K562 (cell line): ENCODE results near the gene HMBS. TPM values are rescaled to one million over a fixed set of nuclear protein-coding genes. Genes with fewer than 3 reads are reported as not detected.

Experiments used
- ATF7 ChIP-seq: fragments of 450-650 bp; IDR thresholded peaks from 2 replicates; pipeline ENCODE4 v1.7.1; 2014; ENCODE audit warnings: mild to moderate bottlenecking, moderate library complexity
- BMI1 ChIP-seq: fragments of 150-350 bp; IDR thresholded peaks from 2 replicates; pipeline ENCODE4 v1.6.1; 2014; ENCODE audit warnings: low read length
- HDAC8 ChIP-seq: fragments of 450-650 bp; IDR thresholded peaks from 2 replicates; pipeline ENCODE4 v1.6.1; 2016; ENCODE audit warnings: mild to moderate bottlenecking, missing genetic modification characterization, moderate library complexity, missing compliant biosample characterization
- JUNB ChIP-seq: fragments of 450-650 bp; formaldehyde crosslinking; conservative IDR thresholded peaks from 2 replicates; pipeline ENCODE4 v1.4.0; 2020; ENCODE audit warnings: mild to moderate bottlenecking
- KDM1A ChIP-seq, 2 experiments: fragments of 450-650 bp; IDR thresholded peaks; 2 replicates each; pipeline ENCODE4 v1.6.1; 2016; ENCODE audit warnings: mild to moderate bottlenecking in 2 of 2
- MECOM ChIP-seq: fragments of 250-450 bp; sonication (Bioruptor Pico); IDR thresholded peaks from 2 replicates; pipeline ENCODE4 v1.8.0; 2022; ENCODE audit warnings: inconsistent platforms
- MYC ChIP-seq, 2 experiments: fragments of 250-450 bp in 1 of 2; sonication (Bioruptor Pico) in 1 of 2; IDR thresholded peaks; 2 replicates each; pipeline versions ENCODE4 v1.5.1 to v1.6.1; 2012 to 2021; ENCODE audit warnings: low read depth in 2 of 2, borderline replicate concordance in 1 of 2, improper control_type of control experiment in 1 of 2, low read length in 1 of 2, mild to moderate bottlenecking in 1 of 2, moderate library complexity in 1 of 2
- PHF21A ChIP-seq: fragments of 450-650 bp; IDR thresholded peaks from 2 replicates; pipeline ENCODE4 v1.6.1; 2017; ENCODE audit warnings: low read depth, borderline replicate concordance
- RBM34 ChIP-seq: fragments of 200-400 bp; formaldehyde crosslinking; IDR thresholded peaks from 2 replicates; pipeline ENCODE4 v1.6.1; 2018; ENCODE audit warnings: low read length, borderline replicate concordance; ENCODE audit not compliant: insufficient read depth
- RFX7 ChIP-seq: fragments of 250-450 bp; sonication (Bioruptor Pico); IDR thresholded peaks from 2 replicates; pipeline ENCODE4 v1.5.1; 2021; ENCODE audit warnings: mild to moderate bottlenecking
- ZNF217 ChIP-seq: sonication (generic); formaldehyde crosslinking; IDR thresholded peaks from 2 replicates; pipeline ENCODE4 v1.8.0; 2022; ENCODE audit warnings: mild to moderate bottlenecking, missing genetic modification reagents
- polyA plus RNA-seq, 8 experiments: library from polyadenylated mRNA; depleted of rRNA in 4 of 8; stranded (reverse) in 5 of 8; unstranded in 3 of 8; fragments of >200 nt; fragmentation: Nextera tagmentation in 2 of 8; fragmentation: Illumina TruSeq in 1 of 8; extraction: Ambion mirVana in 2 of 8; extraction: Trizol in 1 of 8; gene quantifications; 2 replicates each; pipeline versions ENCODE4 v1.2.1 to v1.2.3, GENCODE V29; 2011 to 2014; ENCODE audit warnings: inconsistent platforms in 1 of 8, missing spikeins in 1 of 8
- total RNA-seq, 7 experiments: library from RNA; depleted of rRNA in 6 of 7; stranded (reverse); fragments of >200 nt in 6 of 7; fragmentation: Illumina TruSeq in 2 of 7; extraction: Trizol in 2 of 7; gene quantifications; 2 replicates each; pipeline versions ENCODE4 v1.2.1 to v1.2.3, GENCODE V29; 2011 to 2021; ENCODE audit warnings: low replicate concordance in 1 of 7
- TF ChIP-seq, protein P1 (sequence below): fragments of 450-650 bp; IDR thresholded peaks from 2 replicates; pipeline ENCODE4 v1.6.1; 2016; ENCODE audit warnings: low read depth
- TF ChIP-seq, protein P2 (sequence below): sonication (generic); formaldehyde crosslinking; IDR thresholded peaks from 2 replicates; pipeline ENCODE4 v1.8.0; 2022; ENCODE audit warnings: mild to moderate bottlenecking, missing genetic modification reagents
- TF ChIP-seq, protein P3 (sequence below): fragments of 200-800 bp; sonication (Bioruptor generic); IDR thresholded peaks from 2 replicates; pipeline ENCODE4 v1.6.1; 2017; ENCODE audit warnings: missing genetic modification characterization, missing compliant biosample characterization

Gene HMBS
- total and polyA plus RNA-seq, 9 of the 15 experiments (the other 6 are each of a cell fraction or from before 2014, with no cell fraction given), result 56.9 to 385 (median 286) TPM

DNA sequence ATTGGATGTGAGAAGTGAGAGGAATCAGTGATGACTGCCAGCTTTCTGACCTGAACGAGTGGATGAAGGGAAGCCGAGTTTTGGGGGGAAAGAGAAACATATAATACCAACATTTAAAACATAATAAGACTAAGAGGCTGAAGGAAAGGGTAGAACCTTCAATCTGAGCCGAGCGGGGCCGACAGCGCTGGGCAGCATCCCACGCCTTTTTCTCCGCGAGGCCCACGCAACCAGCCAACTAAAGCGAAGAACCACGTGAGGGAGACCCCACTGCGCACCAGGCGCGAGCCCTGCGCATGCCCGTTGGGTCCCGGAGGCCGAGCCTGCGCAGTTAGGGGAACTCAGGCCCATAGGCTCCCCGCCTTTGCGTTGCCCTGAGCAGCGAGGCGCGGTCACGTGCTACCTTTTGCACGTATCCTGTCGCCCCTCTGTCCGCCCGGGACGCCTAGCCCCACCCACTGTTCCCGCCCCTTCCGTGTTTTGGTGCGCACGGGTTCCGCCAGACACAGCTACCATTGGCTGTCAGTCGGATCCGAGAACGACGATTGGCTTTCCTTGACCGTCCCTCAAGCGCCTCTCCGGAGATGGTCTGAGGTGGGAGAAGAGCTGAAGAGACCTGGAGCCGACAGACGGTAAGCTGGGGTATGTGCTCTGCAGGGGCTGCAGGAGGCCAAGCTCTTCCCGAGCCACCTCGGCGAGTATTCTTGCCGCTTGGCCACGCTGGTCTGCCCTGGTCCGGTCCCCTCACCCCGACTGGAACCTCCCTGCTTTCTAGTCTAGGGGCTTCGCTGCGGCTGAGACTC, 36.5 kb downstream of the HMBS start, which contains the start of gene HINFP (continued):
- TF ChIP-seq, protein P1, sequence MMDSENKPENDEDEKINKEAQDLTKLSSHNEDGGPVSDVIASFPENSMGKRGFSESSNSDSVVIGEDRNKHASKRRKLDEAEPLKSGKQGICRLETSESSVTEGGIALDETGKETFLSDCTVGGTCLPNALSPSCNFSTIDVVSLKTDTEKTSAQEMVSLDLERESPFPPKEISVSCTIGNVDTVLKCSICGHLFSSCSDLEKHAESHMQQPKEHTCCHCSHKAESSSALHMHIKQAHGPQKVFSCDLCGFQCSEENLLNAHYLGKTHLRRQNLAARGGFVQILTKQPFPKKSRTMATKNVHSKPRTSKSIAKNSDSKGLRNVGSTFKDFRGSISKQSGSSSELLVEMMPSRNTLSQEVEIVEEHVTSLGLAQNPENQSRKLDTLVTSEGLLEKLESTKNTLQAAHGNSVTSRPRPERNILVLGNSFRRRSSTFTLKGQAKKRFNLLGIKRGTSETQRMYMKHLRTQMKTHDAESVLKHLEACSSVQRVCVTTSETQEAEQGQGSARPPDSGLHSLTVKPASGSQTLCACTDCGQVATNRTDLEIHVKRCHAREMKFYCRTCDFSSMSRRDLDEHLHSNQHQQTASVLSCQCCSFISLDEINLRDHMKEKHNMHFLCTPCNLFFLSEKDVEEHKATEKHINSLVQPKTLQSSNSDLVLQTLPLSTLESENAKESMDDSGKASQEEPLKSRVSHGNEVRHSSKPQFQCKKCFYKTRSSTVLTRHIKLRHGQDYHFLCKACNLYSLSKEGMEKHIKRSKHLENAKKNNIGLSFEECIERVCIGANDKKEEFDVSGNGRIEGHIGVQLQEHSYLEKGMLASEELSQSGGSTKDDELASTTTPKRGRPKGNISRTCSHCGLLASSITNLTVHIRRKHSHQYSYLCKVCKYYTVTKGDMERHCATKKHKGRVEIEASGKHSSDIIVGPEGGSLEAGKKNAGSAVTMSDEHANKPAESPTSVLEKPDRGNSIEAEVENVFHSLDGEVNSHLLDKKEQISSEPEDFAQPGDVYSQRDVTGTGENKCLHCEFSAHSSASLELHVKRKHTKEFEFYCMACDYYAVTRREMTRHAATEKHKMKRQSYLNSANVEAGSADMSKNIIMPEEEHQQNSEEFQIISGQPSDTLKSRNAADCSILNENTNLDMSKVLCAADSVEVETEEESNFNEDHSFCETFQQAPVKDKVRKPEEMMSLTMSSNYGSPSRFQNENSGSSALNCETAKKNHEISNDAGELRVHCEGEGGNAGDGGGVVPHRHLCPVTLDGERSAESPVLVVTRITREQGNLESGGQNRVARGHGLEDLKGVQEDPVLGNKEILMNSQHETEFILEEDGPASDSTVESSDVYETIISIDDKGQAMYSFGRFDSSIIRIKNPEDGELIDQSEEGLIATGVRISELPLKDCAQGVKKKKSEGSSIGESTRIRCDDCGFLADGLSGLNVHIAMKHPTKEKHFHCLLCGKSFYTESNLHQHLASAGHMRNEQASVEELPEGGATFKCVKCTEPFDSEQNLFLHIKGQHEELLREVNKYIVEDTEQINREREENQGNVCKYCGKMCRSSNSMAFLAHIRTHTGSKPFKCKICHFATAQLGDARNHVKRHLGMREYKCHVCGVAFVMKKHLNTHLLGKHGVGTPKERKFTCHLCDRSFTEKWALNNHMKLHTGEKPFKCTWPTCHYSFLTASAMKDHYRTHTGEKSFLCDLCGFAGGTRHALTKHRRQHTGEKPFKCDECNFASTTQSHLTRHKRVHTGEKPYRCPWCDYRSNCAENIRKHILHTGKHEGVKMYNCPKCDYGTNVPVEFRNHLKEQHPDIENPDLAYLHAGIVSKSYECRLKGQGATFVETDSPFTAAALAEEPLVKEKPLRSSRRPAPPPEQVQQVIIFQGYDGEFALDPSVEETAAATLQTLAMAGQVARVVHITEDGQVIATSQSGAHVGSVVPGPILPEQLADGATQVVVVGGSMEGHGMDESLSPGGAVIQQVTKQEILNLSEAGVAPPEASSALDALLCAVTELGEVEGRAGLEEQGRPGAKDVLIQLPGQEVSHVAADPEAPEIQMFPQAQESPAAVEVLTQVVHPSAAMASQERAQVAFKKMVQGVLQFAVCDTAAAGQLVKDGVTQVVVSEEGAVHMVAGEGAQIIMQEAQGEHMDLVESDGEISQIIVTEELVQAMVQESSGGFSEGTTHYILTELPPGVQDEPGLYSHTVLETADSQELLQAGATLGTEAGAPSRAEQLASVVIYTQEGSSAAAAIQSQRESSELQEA, result peak; percentile 29; the same call in 1 of the 2 replicates
- TF ChIP-seq ATF7 (peak; percentile 67), MYC (IDR thresholded peaks at IDR 0.05; ENCODE audit: low read depth, low read length) (peak; percentile 90), MYC (CRISPR knock-in tag; IDR thresholded peaks at IDR 0.05; ENCODE audit: borderline replicate concordance, low read depth) (0 out of 2 replicates have a peak, but pooled peaks have one; percentile 57), RBM34 (no peak), KDM1A (IDR thresholded peaks at IDR 0.05) (no peak), JUNB (CRISPR knock-in tag) (no peak), RFX7 (no peak), HDAC8 (tag) (peak; percentile 22; the same call in 1 of the 2 replicates), BMI1 (no peak), ZNF217 (peak; percentile 26; the same call in 1 of the 2 replicates), MECOM (CRISPR knock-in tag) (no peak), PHF21A (no peak)
- TF ChIP-seq, protein P2, sequence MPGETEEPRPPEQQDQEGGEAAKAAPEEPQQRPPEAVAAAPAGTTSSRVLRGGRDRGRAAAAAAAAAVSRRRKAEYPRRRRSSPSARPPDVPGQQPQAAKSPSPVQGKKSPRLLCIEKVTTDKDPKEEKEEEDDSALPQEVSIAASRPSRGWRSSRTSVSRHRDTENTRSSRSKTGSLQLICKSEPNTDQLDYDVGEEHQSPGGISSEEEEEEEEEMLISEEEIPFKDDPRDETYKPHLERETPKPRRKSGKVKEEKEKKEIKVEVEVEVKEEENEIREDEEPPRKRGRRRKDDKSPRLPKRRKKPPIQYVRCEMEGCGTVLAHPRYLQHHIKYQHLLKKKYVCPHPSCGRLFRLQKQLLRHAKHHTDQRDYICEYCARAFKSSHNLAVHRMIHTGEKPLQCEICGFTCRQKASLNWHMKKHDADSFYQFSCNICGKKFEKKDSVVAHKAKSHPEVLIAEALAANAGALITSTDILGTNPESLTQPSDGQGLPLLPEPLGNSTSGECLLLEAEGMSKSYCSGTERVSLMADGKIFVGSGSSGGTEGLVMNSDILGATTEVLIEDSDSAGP (CRISPR knock-in tag), result no peak
- TF ChIP-seq, protein P3, sequence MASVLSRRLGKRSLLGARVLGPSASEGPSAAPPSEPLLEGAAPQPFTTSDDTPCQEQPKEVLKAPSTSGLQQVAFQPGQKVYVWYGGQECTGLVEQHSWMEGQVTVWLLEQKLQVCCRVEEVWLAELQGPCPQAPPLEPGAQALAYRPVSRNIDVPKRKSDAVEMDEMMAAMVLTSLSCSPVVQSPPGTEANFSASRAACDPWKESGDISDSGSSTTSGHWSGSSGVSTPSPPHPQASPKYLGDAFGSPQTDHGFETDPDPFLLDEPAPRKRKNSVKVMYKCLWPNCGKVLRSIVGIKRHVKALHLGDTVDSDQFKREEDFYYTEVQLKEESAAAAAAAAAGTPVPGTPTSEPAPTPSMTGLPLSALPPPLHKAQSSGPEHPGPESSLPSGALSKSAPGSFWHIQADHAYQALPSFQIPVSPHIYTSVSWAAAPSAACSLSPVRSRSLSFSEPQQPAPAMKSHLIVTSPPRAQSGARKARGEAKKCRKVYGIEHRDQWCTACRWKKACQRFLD (CRISPR knock-in tag), result no peak
